ENCODE measurements around the gene MTAP. TPM values are rescaled to one million over a fixed set of nuclear protein-coding genes. Genes with fewer than 3 reads are reported as not detected.

MTAP gene
- total RNA-seq, 1 donor from 2014 or later = 16.3 TPM

Other genes starting within 250 kb of the MTAP start
- gene CDKN2A, start 191.8 kb downstream of the MTAP start, total RNA-seq = under 0.01 TPM
- 0.41 TPM for gene CDKN2B-AS1, start 192.2 kb downstream of the MTAP start, total RNA-seq
- under 0.01 TPM for gene CDKN2B, start 206.7 kb downstream of the MTAP start, total RNA-seq